ENCODE data around the gene PLXNB2.
"Not testable (repeated sequence)": the region's sequence is repeated elsewhere in the genome, so short reads cannot be mapped to it uniquely, and the experiment has no call there.

Gene PLXNB2

GRCh38 chr22:50280022-50280707 lies 27.3 kb downstream of the PLXNB2 start:
- H3K4me3 ChIP-seq (ENCODE audit: low read depth, low read length) = no peak overlapping the region
- peaks cover 85% of the 10 kb centered on the region for H3K36me3 ChIP-seq (ENCODE audit: control insufficient read depth, insufficient read depth, low read length)
- H3K9ac ChIP-seq (ENCODE audit: low read depth, low read length) = no peak overlapping the region
- H3K27me3 ChIP-seq (ENCODE audit: control insufficient read depth, insufficient read depth, low read length) = no peaks in the 10 kb centered on the region
- no peaks in the 10 kb centered on the region for H3K9me3 ChIP-seq (ENCODE audit: control insufficient read depth, insufficient read depth, low read length)
- no peaks in the 10 kb centered on the region for H3K4me1 ChIP-seq (ENCODE audit: control insufficient read depth, insufficient read depth, low read length)

- no peak overlapping the region for H3K4me3 ChIP-seq (ENCODE audit: low read depth, low read length)
- H3K4me1 ChIP-seq (ENCODE audit: control insufficient read depth, insufficient read depth, low read length) = no peaks in the 10 kb centered on the region
- H3K36me3 ChIP-seq (ENCODE audit: control insufficient read depth, insufficient read depth, low read length) = peaks cover 86% of the 10 kb centered on the region
- no peaks in the 10 kb centered on the region for H3K9me3 ChIP-seq (ENCODE audit: control insufficient read depth, insufficient read depth, low read length)
- H3K27me3 ChIP-seq (ENCODE audit: control insufficient read depth, insufficient read depth, low read length) = no peaks in the 10 kb centered on the region
- no peak overlapping the region for H3K9ac ChIP-seq (ENCODE audit: low read depth, low read length)
Observed at GRCh38 chr22:50278956-50279619, 28.4 kb downstream of the PLXNB2 start.

GRCh38 chr22:50278461-50278860 lies 29.0 kb downstream of the PLXNB2 start:
- H3K36me3 ChIP-seq (ENCODE audit: control insufficient read depth, insufficient read depth, low read length) = peaks cover 84% of the 10 kb centered on the region
- no peaks in the 10 kb centered on the region for H3K27me3 ChIP-seq (ENCODE audit: control insufficient read depth, insufficient read depth, low read length)
- H3K9ac ChIP-seq (ENCODE audit: low read depth, low read length) = no peak overlapping the region
- no peaks in the 10 kb centered on the region for H3K4me1 ChIP-seq (ENCODE audit: control insufficient read depth, insufficient read depth, low read length)
- H3K4me3 ChIP-seq (ENCODE audit: low read depth, low read length) = no peak overlapping the region
- no peaks in the 10 kb centered on the region for H3K9me3 ChIP-seq (ENCODE audit: control insufficient read depth, insufficient read depth, low read length)

GRCh38 chr22:50277761-50278160 lies 29.7 kb downstream of the PLXNB2 start:
- Histone ChIP-seq H3K36me3 (ENCODE audit: control insufficient read depth, insufficient read depth, low read length) (peaks cover 78% of the 10 kb centered on the region), H3K4me1 (ENCODE audit: control insufficient read depth, insufficient read depth, low read length) (no peaks in the 10 kb centered on the region)

GRCh38 chr22:50276143-50276542 lies 31.3 kb downstream of the PLXNB2 start:
- no peaks in the 10 kb centered on the region for H3K9me3 ChIP-seq (ENCODE audit: control insufficient read depth, insufficient read depth, low read length)
- H3K9ac ChIP-seq (ENCODE audit: low read depth, low read length) = no peak overlapping the region
- H3K4me3 ChIP-seq (ENCODE audit: low read depth, low read length) = no peak overlapping the region
- H3K4me1 ChIP-seq (ENCODE audit: control insufficient read depth, insufficient read depth, low read length) = no peaks in the 10 kb centered on the region
- H3K36me3 ChIP-seq (ENCODE audit: control insufficient read depth, insufficient read depth, low read length) = peaks cover 64% of the 10 kb centered on the region
- peaks cover 2% of the 10 kb centered on the region for H3K27me3 ChIP-seq (ENCODE audit: control insufficient read depth, insufficient read depth, low read length)

More at GRCh38 chr22:50277761-50278160, 29.7 kb downstream of the PLXNB2 start:
- Histone ChIP-seq H3K27me3 (ENCODE audit: control insufficient read depth, insufficient read depth, low read length) (no peaks in the 10 kb centered on the region), H3K4me3 (ENCODE audit: low read depth, low read length) (no peak overlapping the region), H3K9me3 (ENCODE audit: control insufficient read depth, insufficient read depth, low read length) (no peaks in the 10 kb centered on the region), H3K9ac (ENCODE audit: low read depth, low read length) (no peak overlapping the region)

- Histone ChIP-seq H3K9me3 (ENCODE audit: control insufficient read depth, insufficient read depth, low read length) (no peaks in the 10 kb centered on the region), H3K4me3 (ENCODE audit: low read depth, low read length) (no peak overlapping the region), H3K36me3 (ENCODE audit: control insufficient read depth, insufficient read depth, low read length) (peaks cover 58% of the 10 kb centered on the region), H3K4me1 (ENCODE audit: control insufficient read depth, insufficient read depth, low read length) (no peaks in the 10 kb centered on the region), H3K9ac (ENCODE audit: low read depth, low read length) (no peak overlapping the region), H3K27me3 (ENCODE audit: control insufficient read depth, insufficient read depth, low read length) (peaks cover 4% of the 10 kb centered on the region)
Observed at GRCh38 chr22:50275181-50276055, 32.0 kb downstream of the PLXNB2 start.

- Histone ChIP-seq H3K36me3 (ENCODE audit: control insufficient read depth, insufficient read depth, low read length) (peaks cover 54% of the 10 kb centered on the region), H3K4me1 (ENCODE audit: control insufficient read depth, insufficient read depth, low read length) (no peaks in the 10 kb centered on the region), H3K27me3 (ENCODE audit: control insufficient read depth, insufficient read depth, low read length) (peaks cover 4% of the 10 kb centered on the region), H3K9me3 (ENCODE audit: control insufficient read depth, insufficient read depth, low read length) (no peaks in the 10 kb centered on the region), H3K9ac (ENCODE audit: low read depth, low read length) (no peak overlapping the region), H3K4me3 (ENCODE audit: low read depth, low read length) (no peak overlapping the region)
Observed at GRCh38 chr22:50274771-50275170, 32.7 kb downstream of the PLXNB2 start.

- Histone ChIP-seq H3K9me3 (ENCODE audit: control insufficient read depth, insufficient read depth, low read length) (no peaks in the 10 kb centered on the region), H3K9ac (ENCODE audit: low read depth, low read length) (no peak overlapping the region), H3K27me3 (ENCODE audit: control insufficient read depth, insufficient read depth, low read length) (peaks cover 9% of the 10 kb centered on the region), H3K4me1 (ENCODE audit: control insufficient read depth, insufficient read depth, low read length) (no peaks in the 10 kb centered on the region), H3K36me3 (ENCODE audit: control insufficient read depth, insufficient read depth, low read length) (peaks cover 49% of the 10 kb centered on the region), H3K4me3 (ENCODE audit: low read depth, low read length) (no peak overlapping the region)
Observed at GRCh38 chr22:50274311-50274710, 33.1 kb downstream of the PLXNB2 start.

GRCh38 chr22:50273781-50274180 lies 33.7 kb downstream of the PLXNB2 start:
- Histone ChIP-seq H3K27me3 (ENCODE audit: control insufficient read depth, insufficient read depth, low read length) (peaks cover 14% of the 10 kb centered on the region), H3K36me3 (ENCODE audit: control insufficient read depth, insufficient read depth, low read length) (peaks cover 44% of the 10 kb centered on the region)
- H3K9me3 ChIP-seq (ENCODE audit: control insufficient read depth, insufficient read depth, low read length); H3K9ac ChIP-seq (ENCODE audit: low read depth, low read length); H3K4me3 ChIP-seq (ENCODE audit: low read depth, low read length); H3K4me1 ChIP-seq (ENCODE audit: control insufficient read depth, insufficient read depth, low read length): not testable (repeated sequence)

- H3K4me3 ChIP-seq (ENCODE audit: low read depth, low read length); H3K9ac ChIP-seq (ENCODE audit: low read depth, low read length); H3K4me1 ChIP-seq (ENCODE audit: control insufficient read depth, insufficient read depth, low read length); H3K9me3 ChIP-seq (ENCODE audit: control insufficient read depth, insufficient read depth, low read length): not testable (repeated sequence)
- peaks cover 39% of the 10 kb centered on the region for H3K36me3 ChIP-seq (ENCODE audit: control insufficient read depth, insufficient read depth, low read length)
- peaks cover 18% of the 10 kb centered on the region for H3K27me3 ChIP-seq (ENCODE audit: control insufficient read depth, insufficient read depth, low read length)
Observed at GRCh38 chr22:50273352-50273751, 34.1 kb downstream of the PLXNB2 start.

- H3K9ac ChIP-seq (ENCODE audit: low read depth, low read length) = no peak overlapping the region
- peaks cover 28% of the 10 kb centered on the region for H3K36me3 ChIP-seq (ENCODE audit: control insufficient read depth, insufficient read depth, low read length)
- peak overlapping the region; percentile 37 for H3K4me3 ChIP-seq (ENCODE audit: low read depth, low read length)
- H3K27me3 ChIP-seq (ENCODE audit: control insufficient read depth, insufficient read depth, low read length) = peaks cover 23% of the 10 kb centered on the region
- no peaks in the 10 kb centered on the region for H3K9me3 ChIP-seq (ENCODE audit: control insufficient read depth, insufficient read depth, low read length)
- H3K4me1 ChIP-seq (ENCODE audit: control insufficient read depth, insufficient read depth, low read length) = no peaks in the 10 kb centered on the region
Observed at GRCh38 chr22:50272044-50272802, 35.2 kb downstream of the PLXNB2 start.
